NCI-H524 treated with DMSO at 0.1 percent for 48 hours (cell line): ENCODE results near the gene HNRNPU.

Experiments
- DNase-seq: peaks from one replicate; lab custom pipeline; 2025; lab: John Stamatoyannopoulos, UW

Gene HNRNPU

GRCh38 chr1:244864253-244865027 is at the start of gene HNRNPU:
HNRNPU (minus strand) TSS chr1:244864543; CDS start chr1:244864307, 236 bp downstream.
- DNase-seq = peak; percentile 57

- DNase-seq = no peak
These were observed 49.5 kb upstream of the HNRNPU start for GRCh38 chr1:244913806-244914205.

GRCh38 chr1:244904119-244904518 is 39.8 kb upstream of the HNRNPU start:
- no peak for DNase-seq

DNA sequence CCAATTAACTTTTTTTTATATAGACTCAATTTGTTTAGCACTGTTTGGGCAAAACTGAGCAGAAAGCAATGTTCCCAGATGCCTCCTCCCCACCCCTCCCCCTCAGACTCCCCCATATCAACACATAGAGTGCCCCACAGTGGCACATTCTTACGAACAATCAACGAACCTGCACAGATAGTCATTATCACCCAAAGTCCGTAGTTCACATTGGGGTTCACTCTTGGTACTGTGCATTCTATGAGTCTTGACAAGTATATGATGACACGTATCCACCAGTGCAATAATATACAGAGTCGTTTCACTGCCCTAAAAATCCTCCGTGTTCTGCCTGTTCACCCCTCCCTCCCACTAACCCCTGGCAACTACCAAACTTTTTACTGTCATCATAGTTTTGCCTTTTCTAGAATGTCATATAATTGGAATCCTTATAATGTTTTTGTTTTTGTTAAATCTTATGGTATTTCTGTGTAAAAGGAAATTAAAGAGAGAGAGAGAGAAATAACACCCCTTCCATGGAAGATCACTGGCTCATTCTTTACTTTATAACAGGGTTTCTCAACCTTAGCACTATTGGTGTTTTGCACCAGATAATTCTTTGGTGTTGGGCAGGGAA is 37.2 kb upstream of the HNRNPU start:
- DNase-seq = no peak

GRCh38 chr1:244897476-244898254 is 33.3 kb upstream of the HNRNPU start:
- no peak for DNase-seq

- no peak for DNase-seq
These were observed 32.2 kb upstream of the HNRNPU start for GRCh38 chr1:244896550-244896949.

- DNase-seq = no peak
These were observed 29.5 kb upstream of the HNRNPU start for GRCh38 chr1:244893836-244894235.

- DNase-seq = no peak
These were observed 22.9 kb upstream of the HNRNPU start for GRCh38 chr1:244887281-244887680.

GRCh38 chr1:244881552-244882280 is 17.4 kb upstream of the HNRNPU start:
- DNase-seq = no peak

DNA sequence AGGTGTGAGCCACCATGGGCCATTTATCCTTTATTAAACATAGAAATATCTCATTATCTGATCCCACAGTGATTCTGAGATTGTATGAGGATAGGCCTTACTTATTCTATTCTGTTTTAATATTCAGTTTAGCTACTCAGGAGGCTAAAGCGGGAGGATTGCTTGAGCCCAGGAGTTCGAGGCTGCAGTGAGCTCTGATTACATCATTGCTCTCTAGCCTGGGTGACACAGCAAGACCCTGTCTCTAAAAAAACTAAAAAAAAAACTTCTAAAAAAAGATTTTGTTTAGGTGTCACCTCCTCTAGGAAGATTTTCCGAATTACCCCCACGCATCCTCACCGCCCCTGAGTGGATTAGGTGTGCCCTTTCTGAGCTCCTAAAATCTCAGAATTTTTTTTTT is 14.3 kb upstream of the HNRNPU start:
- no peak for DNase-seq

DNA sequence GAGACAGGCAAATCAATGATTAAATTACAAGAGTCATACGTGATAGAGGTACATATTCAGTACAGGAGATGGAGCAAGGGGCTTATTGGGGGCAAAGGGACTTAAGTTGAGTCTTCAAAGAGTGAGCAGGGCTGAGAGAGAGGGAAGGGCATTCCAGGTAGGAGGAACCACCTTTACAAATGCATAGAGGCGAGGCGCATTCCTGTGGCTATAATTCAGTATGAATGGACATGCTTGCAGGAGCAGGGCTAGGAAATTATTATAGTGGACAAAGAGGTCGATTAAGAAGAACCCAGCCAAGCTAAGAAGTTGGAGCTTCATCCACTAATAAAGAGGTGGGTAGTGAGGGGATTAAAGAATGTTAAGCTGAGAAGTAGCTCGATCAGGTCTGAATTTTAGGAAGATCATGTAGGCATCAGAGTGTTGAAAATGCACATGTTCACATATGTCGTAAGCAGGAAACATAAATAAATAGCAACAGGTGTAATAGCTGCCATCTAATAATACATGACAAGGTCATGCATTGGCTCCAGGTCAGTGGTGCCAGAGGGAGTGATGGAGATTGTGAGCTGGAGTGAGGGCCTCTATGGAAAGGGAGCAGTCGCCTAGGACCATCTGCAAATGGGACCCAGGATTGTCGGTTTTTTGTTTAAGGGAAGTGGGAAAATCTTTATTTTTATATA is 12.0 kb upstream of the HNRNPU start:
- no peak for DNase-seq

DNA sequence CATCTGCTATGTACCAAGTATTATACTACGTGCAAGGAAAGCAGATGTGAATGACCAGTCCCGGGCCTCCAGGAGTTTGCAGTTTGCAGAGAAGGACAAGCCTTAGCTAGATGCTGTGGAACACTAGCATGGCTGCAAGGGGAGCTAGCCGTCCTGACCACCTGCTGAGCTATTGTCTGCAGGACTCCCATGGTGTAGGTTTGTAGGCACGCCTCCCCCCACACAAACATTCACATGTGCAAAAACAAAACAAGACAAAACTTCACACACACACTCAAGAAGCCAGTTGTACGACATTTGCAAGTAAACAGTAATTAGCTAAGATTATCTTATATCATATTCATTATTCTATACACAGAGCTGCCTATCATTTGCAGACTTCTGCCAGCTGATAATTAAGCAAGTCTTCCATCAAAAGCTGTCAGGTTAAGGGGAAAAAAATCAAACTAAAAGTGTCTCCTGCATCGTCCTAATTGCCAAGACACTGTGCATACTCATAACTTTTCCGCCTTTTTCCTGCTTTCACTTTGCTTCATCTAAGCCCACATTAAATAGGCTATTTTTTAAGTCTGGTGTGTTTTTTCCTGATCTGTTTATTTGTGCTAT is 10.7 kb upstream of the HNRNPU start:
- no peak for DNase-seq

- DNase-seq = no peak
These were observed 5.6 kb upstream of the HNRNPU start for GRCh38 chr1:244869950-244870349.

- no peak for DNase-seq
These were observed 5.1 kb upstream of the HNRNPU start for GRCh38 chr1:244869364-244869827.

GRCh38 chr1:244868484-244869363 is 4.4 kb upstream of the HNRNPU start:
- DNase-seq = no peak

DNA sequence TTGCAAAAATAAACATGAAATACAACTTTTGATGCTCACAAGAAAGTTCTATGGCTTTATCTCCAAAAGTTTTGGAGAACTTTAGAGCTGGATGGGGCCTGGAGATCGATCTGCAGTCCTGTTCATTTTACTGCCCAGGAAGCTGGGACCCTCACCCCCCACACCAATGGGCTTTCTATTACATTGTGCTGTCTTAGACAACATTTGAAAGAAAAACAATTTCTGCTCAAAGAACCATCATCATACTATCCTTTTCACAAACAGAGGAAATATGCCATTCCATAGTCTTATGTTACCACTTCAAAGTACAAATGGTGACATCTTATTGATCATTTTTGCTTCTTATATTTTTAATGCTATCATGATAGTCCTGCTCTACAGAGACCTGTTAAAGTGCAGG is 2.0 kb upstream of the HNRNPU start:
- DNase-seq = no peak

GRCh38 chr1:244865820-244866219 is 1.5 kb upstream of the HNRNPU start:
- DNase-seq = no peak

GRCh38 chr1:244865028-244865371 is 657 bp upstream of the HNRNPU start:
- DNase-seq = no peak

DNA sequence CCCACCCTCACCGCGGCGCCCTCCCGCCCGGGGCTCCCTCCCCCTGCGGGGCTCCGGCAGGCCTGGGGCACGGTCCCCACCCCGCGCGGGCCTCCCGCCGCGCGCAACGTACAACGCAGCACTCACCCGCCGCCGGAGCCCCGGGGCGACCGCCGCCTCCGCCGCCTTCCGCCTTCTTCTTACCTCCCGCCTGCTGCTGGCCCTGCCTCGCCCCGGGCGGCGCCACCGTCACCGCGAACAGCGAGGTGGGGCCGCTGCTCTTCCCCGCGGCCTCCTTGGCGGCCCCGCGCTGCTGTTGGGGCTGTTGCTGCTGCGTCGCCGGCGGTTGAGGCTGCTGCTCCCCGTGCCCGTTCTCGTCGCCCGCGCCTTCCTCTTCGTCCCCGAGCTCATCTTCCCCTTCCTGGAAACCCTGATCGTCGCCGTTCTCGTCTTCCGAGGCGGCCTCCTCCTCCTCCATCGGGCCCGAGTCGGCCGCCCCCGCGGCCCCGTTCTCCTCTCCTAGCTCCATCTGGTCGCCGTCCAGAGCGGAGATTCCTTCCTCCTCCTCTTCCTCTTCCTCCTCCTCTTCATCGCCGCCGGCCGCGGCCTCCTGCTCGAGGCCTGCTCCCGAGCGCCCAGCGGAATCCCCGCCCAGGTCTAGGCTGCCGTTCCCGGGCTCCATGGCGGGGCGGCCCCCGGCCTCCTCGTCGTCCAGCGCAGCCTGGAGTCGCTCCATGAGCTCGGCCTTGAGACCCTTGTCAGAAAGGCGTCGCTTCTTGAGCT is 671 bp downstream of the HNRNPU start:
- no peak for DNase-seq
